ENCODE measurements around the gene C5orf46. TPM values are rescaled to one million over a fixed set of nuclear protein-coding genes. Genes with fewer than 3 reads are reported as not detected.

The C5orf46 gene
- total RNA-seq, 3 donors from 2014 or later (not counting 1 experiment from before 2014, with no cell fraction given): not detected

- H3K27ac Mint-ChIP-seq: no peak overlapping the region
- intact Hi-C loops (cut with micrococcal nuclease): no loop called here
- peaks cover 7 to 15% of the 10 kb centered on the region in 2 donors for H3K27me3 Mint-ChIP-seq (ENCODE audit: low read depth in 2 of 2)
- H3K9me3 ChIP-seq (ENCODE audit: control insufficient read depth, insufficient read depth, low read length): no peaks in the 10 kb centered on the region
- H3K4me3 Mint-ChIP-seq: no peak overlapping the region
- H3K4me1 Mint-ChIP-seq: no peaks in the 10 kb centered on the region
- DNase-seq (no peak), ATAC-seq (no peak)
- no peaks in the 10 kb centered on the region for H3K9me3 Mint-ChIP-seq
- H3K27me3 ChIP-seq (ENCODE audit: control insufficient read depth, insufficient read depth, low read length): peaks cover 2% of the 10 kb centered on the region
- 100% methylated on average over 2 of the region's 3 CpGs for WGBS (ENCODE audit: insufficient coverage)
- no peaks in the 10 kb centered on the region for H3K4me1 ChIP-seq (ENCODE audit: control insufficient read depth, insufficient read depth, low read length)
- H3K27ac ChIP-seq (ENCODE audit: low read length): no peak overlapping the region
- no peaks in the 10 kb centered on the region for H3K36me3 ChIP-seq (ENCODE audit: control insufficient read depth, insufficient read depth, low read length)
- no peak overlapping the region for H3K4me3 ChIP-seq (ENCODE audit: low read length)
- TF ChIP-seq, protein P1, sequence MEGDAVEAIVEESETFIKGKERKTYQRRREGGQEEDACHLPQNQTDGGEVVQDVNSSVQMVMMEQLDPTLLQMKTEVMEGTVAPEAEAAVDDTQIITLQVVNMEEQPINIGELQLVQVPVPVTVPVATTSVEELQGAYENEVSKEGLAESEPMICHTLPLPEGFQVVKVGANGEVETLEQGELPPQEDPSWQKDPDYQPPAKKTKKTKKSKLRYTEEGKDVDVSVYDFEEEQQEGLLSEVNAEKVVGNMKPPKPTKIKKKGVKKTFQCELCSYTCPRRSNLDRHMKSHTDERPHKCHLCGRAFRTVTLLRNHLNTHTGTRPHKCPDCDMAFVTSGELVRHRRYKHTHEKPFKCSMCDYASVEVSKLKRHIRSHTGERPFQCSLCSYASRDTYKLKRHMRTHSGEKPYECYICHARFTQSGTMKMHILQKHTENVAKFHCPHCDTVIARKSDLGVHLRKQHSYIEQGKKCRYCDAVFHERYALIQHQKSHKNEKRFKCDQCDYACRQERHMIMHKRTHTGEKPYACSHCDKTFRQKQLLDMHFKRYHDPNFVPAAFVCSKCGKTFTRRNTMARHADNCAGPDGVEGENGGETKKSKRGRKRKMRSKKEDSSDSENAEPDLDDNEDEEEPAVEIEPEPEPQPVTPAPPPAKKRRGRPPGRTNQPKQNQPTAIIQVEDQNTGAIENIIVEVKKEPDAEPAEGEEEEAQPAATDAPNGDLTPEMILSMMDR (IDR thresholded peaks at IDR 0.05): no peak
- no peaks in the 10 kb centered on the region for H3K36me3 Mint-ChIP-seq
These were observed 26.6 kb downstream of the C5orf46 start for GRCh38 chr5:147879784-147880183.

DNA sequence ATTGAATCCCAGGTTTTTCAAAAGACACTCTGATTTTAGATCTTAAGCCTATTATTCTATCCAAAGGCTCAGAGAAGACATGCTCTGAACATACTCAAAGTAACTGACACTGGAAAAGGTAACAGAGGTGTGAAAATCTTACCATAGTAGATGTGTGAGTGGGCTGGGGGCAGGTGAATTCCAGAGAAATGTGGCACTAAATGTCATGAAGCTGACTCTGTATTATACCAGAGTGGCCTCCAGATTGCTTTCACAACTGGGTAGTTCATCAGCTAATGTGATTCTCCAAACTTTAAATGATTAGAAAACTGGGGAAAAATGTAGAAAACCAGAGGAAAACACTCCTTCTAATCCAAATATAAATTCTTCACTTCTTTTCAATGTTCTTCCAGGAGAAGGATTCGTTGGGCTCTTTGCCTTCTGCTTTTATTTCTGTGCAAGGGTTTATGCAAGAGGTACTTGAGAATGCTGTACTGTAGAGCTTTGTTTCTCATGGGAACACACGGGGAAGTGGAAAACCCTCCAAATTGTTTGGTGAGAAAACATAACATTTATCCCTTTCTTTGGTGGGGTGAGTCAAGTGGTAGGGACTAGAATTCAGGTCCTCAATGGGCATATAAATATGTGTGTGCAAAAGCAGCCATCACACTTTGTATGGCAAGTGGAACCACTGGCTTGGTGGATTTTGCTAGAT is 28.1 kb downstream of the C5orf46 start, which contains the start of gene SCGB3A2:
Gene SCGB3A2 (plus strand): TSS at position 646 of the 694 bp plus-strand sequence. CDS start 93 bp downstream, outside the sequence.
- no peak for ATAC-seq
- Histone ChIP-seq H3K4me1 (ENCODE audit: control insufficient read depth, insufficient read depth, low read length) (no peaks in the 10 kb centered on the region), H3K27ac (ENCODE audit: low read length) (no peak within 1 kb of the TSS), H3K4me3 (ENCODE audit: low read length) (no peak within 1 kb of the TSS), H3K27me3 (ENCODE audit: control insufficient read depth, insufficient read depth, low read length) (no peaks in the 10 kb centered on the region), H3K9me3 (ENCODE audit: control insufficient read depth, insufficient read depth, low read length) (no peaks in the 10 kb centered on the region), H3K36me3 (ENCODE audit: control insufficient read depth, insufficient read depth, low read length) (no peaks in the 10 kb centered on the region)
- TF ChIP-seq, protein P1 (IDR thresholded peaks at IDR 0.05): no peak
- H3K4me3 Mint-ChIP-seq: no peak within 1 kb of the TSS
- DNase-seq: no peak
- H3K4me1 Mint-ChIP-seq: no peaks in the 10 kb centered on the region
- 50% methylated on average over 1 of the region's 2 CpGs for WGBS (ENCODE audit: insufficient coverage)
- no peak within 1 kb of the TSS for H3K27ac Mint-ChIP-seq
- H3K9me3 Mint-ChIP-seq: no peaks in the 10 kb centered on the region
- peaks cover 7 to 15% of the 10 kb centered on the region in 2 donors for H3K27me3 Mint-ChIP-seq (ENCODE audit: low read depth in 2 of 2)
- no peaks in the 10 kb centered on the region for H3K36me3 Mint-ChIP-seq
- intact Hi-C loops (cut with micrococcal nuclease): no loop called here

DNA sequence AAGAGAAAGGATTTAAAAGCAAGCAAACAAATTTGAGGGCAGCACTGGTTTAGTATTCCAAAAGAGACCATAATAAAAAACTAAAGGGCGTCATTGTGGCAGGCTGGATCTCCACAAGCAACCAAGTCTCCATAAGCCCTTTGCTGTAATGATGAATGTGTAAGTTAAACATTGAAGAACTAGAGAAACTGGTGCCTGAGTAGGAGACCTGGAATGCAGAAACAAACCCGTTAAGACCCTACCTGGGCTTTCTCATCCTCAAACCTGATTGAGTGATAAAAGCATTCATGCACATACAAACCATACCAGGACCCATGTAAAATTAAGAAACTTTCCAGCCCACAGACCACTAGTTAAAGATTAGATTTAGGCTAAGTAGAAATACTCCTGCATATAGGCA is 29.7 kb downstream of the C5orf46 start:
- WGBS (ENCODE audit: insufficient coverage): 95% methylated on average over 2 of the region's 2 CpGs
- intact Hi-C loops (cut with micrococcal nuclease): no loop called here
- no peak overlapping the region for H3K27ac Mint-ChIP-seq
- H3K4me3 Mint-ChIP-seq: no peak overlapping the region
- no peaks in the 10 kb centered on the region for H3K36me3 ChIP-seq (ENCODE audit: control insufficient read depth, insufficient read depth, low read length)
- H3K27ac ChIP-seq (ENCODE audit: low read length): no peak overlapping the region
- no peaks in the 10 kb centered on the region for H3K4me1 ChIP-seq (ENCODE audit: control insufficient read depth, insufficient read depth, low read length)
- no peaks in the 10 kb centered on the region for H3K4me1 Mint-ChIP-seq
- no peaks in the 10 kb centered on the region for H3K36me3 Mint-ChIP-seq
- ATAC-seq: no peak
- H3K27me3 ChIP-seq (ENCODE audit: control insufficient read depth, insufficient read depth, low read length): no peaks in the 10 kb centered on the region
- H3K9me3 ChIP-seq (ENCODE audit: control insufficient read depth, insufficient read depth, low read length): no peaks in the 10 kb centered on the region
- DNase-seq: no peak
- no peaks in the 10 kb centered on the region for H3K9me3 Mint-ChIP-seq
- TF ChIP-seq, protein P1 (IDR thresholded peaks at IDR 0.05): no peak
- no peak overlapping the region for H3K4me3 ChIP-seq (ENCODE audit: low read length)
- peaks cover 7 to 15% of the 10 kb centered on the region in 2 donors for H3K27me3 Mint-ChIP-seq (ENCODE audit: low read depth in 2 of 2)

DNA sequence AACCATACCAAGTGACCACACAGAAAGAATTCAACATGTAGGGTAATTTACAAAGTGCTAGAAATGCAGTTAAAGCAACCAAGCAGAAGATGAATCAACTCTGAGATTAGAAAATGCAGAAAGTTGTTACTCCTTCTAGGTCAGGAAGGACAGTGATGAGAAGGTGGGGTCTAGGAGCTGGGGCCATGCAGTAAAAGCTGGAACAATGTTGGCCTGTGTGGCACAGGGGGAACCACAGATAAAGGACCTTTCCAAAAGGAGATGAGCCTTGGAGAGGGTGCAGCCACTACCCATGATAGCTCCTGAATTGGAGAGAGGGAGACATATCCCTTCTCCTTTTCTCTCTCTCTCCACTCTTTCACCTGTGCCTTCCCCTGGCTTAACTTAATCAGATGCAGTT is 30.2 kb downstream of the C5orf46 start:
- intact Hi-C loops (cut with micrococcal nuclease): no loop called here
- no peak overlapping the region for H3K27ac ChIP-seq (ENCODE audit: low read length)
- Mint-ChIP-seq H3K27me3 (ENCODE audit: low read depth in 2 of 2) (peaks cover 7 to 14% of the 10 kb centered on the region in 2 donors), H3K4me1 (no peaks in the 10 kb centered on the region), H3K9me3 (no peaks in the 10 kb centered on the region), H3K4me3 (no peak overlapping the region), H3K36me3 (no peaks in the 10 kb centered on the region), H3K27ac (no peak overlapping the region)
- H3K4me3 ChIP-seq (ENCODE audit: low read length): no peak overlapping the region
- no peaks in the 10 kb centered on the region for H3K27me3 ChIP-seq (ENCODE audit: control insufficient read depth, insufficient read depth, low read length)
- no peak for ATAC-seq
- H3K9me3 ChIP-seq (ENCODE audit: control insufficient read depth, insufficient read depth, low read length): no peaks in the 10 kb centered on the region
- no peaks in the 10 kb centered on the region for H3K4me1 ChIP-seq (ENCODE audit: control insufficient read depth, insufficient read depth, low read length)
- TF ChIP-seq, protein P1 (IDR thresholded peaks at IDR 0.05): no peak
- DNase-seq: no peak
- no peaks in the 10 kb centered on the region for H3K36me3 ChIP-seq (ENCODE audit: control insufficient read depth, insufficient read depth, low read length)

All from natural killer cell (primary cell).